Left lung (tissue), 10 donors: ENCODE results near the gene CARD9. TPM values are rescaled to one million over a fixed set of nuclear protein-coding genes. Genes with fewer than 3 reads are reported as not detected.

Source experiments
- ATAC-seq: fragments of 200-7000 bp; cut with Tn5 transposase; one replicate; pipeline ENCODE4 v1.9.1; 2020; ENCODE audit warnings: moderate library complexity
- DNase-seq, 4 donors: peaks; one replicate each; pipeline ENCODE4 v3.0.0-alpha.2; 2013 to 2020
- H3K27ac ChIP-seq, 2 donors: fragments of 200-600 bp; sonication (generic) in 1 of 2; one replicate each; pipeline versions ENCODE4 v1.5.0 to v1.8.0; 2020 to 2021
- H3K27me3 ChIP-seq, 2 donors: fragments of 200-600 bp; sonication (generic) in 1 of 2; one replicate each; pipeline versions ENCODE4 v1.5.0 to v1.8.0; 2020 to 2021
- H3K36me3 ChIP-seq, 2 donors: fragments of 200-600 bp; sonication (generic) in 1 of 2; one replicate each; pipeline versions ENCODE4 v1.5.0 to v1.8.0; 2020 to 2021
- H3K4me1 ChIP-seq, 2 donors: fragments of 200-600 bp; one replicate each; pipeline ENCODE4 v1.8.0; 2021
- H3K4me3 ChIP-seq, 2 donors: fragments of 200-600 bp; sonication (generic) in 1 of 2; one replicate each; pipeline versions ENCODE4 v1.5.0 to v1.8.0; 2020 to 2021; ENCODE audit warnings: mild to moderate bottlenecking in 1 of 2
- H3K9me3 ChIP-seq, 2 donors: fragments of 200-600 bp; sonication (generic) in 1 of 2; one replicate each; pipeline versions ENCODE4 v1.5.0 to v1.8.0; 2020 to 2021
- intact Hi-C, 2 donors: fragments of 100-400 bp; cut with DNase I; formaldehyde crosslinking; loops; one replicate each; pipeline versions ENCODE4 v1.11.2 to v1.14.2; 2022
- polyA plus RNA-seq, 6 donors: library from polyadenylated mRNA; unstranded; fragments of 120-200 nt; gene quantifications; one replicate each; pipeline ENCODE4 v1.2.1, GENCODE V29; 2013; ENCODE audit not compliant: insufficient read length in 6 of 6
- total RNA-seq, 2 donors: library from RNA; stranded (reverse); fragmentation: NEBNext Ultra II Directional; extraction: Animal tissue kit (Norgen Biotek cat#: 25700); gene quantifications; one replicate each; pipeline ENCODE4 v1.2.1, GENCODE V29; 2021
- TF ChIP-seq, protein P1 (sequence below), 2 donors: fragments of 200-600 bp; sonication (generic) in 1 of 2; IDR thresholded peaks; one replicate each; pipeline versions ENCODE4 v1.5.0 to v1.8.0; 2021; ENCODE audit warnings: antibody characterized with exemption in 2 of 2
- donor health status: DM: no; HTN: yes; CAD: no.
- donor health status: DM: no; HTN: no; CAD: no.

CARD9 gene
- total and polyA plus RNA-seq, 8 donors: 0.66 to 11.1 (median 1.4) TPM

DNA sequence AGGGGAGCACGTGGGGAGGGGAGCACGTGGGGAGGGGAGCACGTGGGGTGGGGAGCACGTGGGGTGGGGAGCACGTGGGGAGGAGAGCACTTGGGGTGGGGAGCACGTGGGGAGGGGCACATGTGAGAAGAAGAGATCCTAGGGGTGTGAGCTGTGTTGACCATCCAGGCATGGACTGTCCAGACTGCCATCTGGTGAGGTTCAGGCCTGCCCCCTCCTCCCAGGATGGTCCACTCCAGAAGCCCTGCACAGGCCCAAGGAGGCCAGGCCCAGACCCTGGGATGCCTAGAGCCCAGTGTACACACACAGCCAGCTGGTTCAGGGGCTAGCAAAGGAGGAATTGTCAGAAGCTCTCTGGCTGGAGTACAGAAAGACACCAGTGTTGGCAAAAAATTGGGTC is 24.2 kb upstream of the CARD9 start:
- no peak for DNase-seq
- Histone ChIP-seq H3K36me3 (peaks cover 0 to 66% of the 10 kb centered on the region in 2 donors), H3K4me1 (peaks cover 16 to 26% of the 10 kb centered on the region in 2 donors), H3K27ac (no peak overlapping the region), H3K27me3 (no peaks in the 10 kb centered on the region), H3K4me3 (no peak overlapping the region), H3K9me3 (no peaks in the 10 kb centered on the region)
- ATAC-seq: no peak
- intact Hi-C loops: no loop called here
- TF ChIP-seq, protein P1, sequence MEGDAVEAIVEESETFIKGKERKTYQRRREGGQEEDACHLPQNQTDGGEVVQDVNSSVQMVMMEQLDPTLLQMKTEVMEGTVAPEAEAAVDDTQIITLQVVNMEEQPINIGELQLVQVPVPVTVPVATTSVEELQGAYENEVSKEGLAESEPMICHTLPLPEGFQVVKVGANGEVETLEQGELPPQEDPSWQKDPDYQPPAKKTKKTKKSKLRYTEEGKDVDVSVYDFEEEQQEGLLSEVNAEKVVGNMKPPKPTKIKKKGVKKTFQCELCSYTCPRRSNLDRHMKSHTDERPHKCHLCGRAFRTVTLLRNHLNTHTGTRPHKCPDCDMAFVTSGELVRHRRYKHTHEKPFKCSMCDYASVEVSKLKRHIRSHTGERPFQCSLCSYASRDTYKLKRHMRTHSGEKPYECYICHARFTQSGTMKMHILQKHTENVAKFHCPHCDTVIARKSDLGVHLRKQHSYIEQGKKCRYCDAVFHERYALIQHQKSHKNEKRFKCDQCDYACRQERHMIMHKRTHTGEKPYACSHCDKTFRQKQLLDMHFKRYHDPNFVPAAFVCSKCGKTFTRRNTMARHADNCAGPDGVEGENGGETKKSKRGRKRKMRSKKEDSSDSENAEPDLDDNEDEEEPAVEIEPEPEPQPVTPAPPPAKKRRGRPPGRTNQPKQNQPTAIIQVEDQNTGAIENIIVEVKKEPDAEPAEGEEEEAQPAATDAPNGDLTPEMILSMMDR (IDR thresholded peaks at IDR 0.05): no peak

DNA sequence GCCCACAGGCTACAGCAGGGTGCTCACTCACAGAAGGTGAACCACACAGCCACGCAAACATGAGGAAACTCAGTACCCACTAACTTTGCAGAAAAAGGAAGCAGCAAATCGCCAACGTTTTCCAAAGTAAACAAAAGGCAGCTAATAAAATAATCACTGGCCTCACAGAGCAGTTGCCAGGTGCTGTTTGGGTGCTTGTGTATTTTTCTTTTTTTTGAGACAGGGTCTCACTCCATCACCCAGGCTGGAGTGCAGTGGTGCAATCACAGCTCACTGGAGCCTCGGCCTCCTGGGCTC is 22.7 kb upstream of the CARD9 start:
- Histone ChIP-seq H3K27ac (no peak overlapping the region), H3K4me1 (peaks cover 16 to 26% of the 10 kb centered on the region in 2 donors), H3K36me3 (peaks cover 0 to 69% of the 10 kb centered on the region in 2 donors), H3K9me3 (no peaks in the 10 kb centered on the region), H3K27me3 (no peaks in the 10 kb centered on the region), H3K4me3 (no peak overlapping the region)
- no peak for ATAC-seq
- intact Hi-C loops: no loop called here
- DNase-seq: no peak
- TF ChIP-seq, protein P1 (IDR thresholded peaks at IDR 0.05): no peak

DNA sequence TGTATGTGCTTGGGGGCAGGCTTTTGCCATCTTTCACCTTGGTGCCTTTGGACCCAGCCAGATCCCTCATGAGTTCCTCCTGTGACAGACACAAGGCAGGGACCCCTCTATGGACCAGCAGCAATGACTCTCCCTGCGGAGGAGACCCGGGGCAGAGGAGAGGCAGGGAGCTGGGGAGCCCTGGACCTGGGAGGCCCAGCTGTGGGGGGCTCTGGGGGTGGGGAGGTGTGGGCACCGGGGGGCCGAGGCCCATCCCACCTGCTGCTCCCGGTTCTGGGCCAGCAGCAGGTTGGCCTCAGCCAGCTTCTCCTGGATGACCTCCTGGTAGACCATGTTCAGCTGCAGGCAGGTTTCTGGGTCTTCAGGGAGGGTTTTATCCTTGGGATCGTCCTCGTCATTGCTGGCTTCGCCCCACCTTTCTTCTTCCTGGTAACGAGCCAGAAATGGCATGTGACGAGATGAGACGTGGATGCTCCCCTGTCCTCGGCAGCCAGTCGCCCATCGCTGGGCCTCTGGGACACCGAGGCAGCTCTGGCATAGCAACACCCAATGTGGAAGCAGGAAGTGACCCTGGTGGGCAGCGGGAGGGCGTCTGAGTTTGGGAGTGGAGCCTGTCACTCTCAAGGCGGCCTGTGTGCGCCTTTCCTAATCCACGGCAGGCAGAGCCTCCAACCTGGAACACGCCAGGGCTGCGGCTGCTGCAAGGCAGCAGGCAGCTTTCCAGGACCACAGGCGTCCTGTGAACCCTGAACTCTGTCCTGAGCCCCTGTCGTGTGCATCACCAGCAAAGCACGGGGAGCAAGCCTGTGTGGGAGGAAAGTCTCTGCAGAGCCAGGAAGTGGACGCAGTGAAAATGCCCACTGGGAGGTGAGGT is 22.1 kb upstream of the CARD9 start:
- no peak overlapping the region for H3K4me3 ChIP-seq
- H3K9me3 ChIP-seq: no peaks in the 10 kb centered on the region
- DNase-seq: no peak
- TF ChIP-seq, protein P1 (IDR thresholded peaks at IDR 0.05): no peak
- no peak overlapping the region for H3K27ac ChIP-seq
- H3K36me3 ChIP-seq: peaks cover 0 to 75% of the 10 kb centered on the region in 2 donors
- H3K27me3 ChIP-seq: no peaks in the 10 kb centered on the region
- intact Hi-C loops: no loop called here
- H3K4me1 ChIP-seq: peaks cover 15 to 23% of the 10 kb centered on the region in 2 donors
- ATAC-seq: no peak

DNA sequence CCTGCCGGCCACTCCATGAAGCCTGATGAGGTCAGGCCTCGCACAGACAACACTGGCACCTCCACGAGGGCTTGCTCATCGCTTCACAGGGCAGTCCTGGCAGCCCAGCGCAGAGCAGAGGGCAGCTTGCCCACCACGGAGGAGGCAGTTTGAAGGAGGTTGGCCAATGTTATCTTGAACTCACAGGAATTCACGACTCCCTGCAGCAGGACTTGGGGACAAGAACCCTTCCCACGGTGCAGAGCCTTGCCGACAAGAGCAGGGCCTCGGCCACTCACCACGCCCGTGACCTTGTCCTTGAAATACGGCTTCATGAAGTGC is 21.5 kb upstream of the CARD9 start:
- no peak for DNase-seq
- no peaks in the 10 kb centered on the region for H3K27me3 ChIP-seq
- intact Hi-C loops: no loop called here
- peaks cover 0 to 79% of the 10 kb centered on the region in 2 donors for H3K36me3 ChIP-seq
- no peak overlapping the region for H3K4me3 ChIP-seq
- no peaks in the 10 kb centered on the region for H3K9me3 ChIP-seq
- no peak for ATAC-seq
- TF ChIP-seq, protein P1 (IDR thresholded peaks at IDR 0.05): no peak
- H3K4me1 ChIP-seq: peaks cover 11 to 18% of the 10 kb centered on the region in 2 donors
- H3K27ac ChIP-seq: no peak overlapping the region

DNA sequence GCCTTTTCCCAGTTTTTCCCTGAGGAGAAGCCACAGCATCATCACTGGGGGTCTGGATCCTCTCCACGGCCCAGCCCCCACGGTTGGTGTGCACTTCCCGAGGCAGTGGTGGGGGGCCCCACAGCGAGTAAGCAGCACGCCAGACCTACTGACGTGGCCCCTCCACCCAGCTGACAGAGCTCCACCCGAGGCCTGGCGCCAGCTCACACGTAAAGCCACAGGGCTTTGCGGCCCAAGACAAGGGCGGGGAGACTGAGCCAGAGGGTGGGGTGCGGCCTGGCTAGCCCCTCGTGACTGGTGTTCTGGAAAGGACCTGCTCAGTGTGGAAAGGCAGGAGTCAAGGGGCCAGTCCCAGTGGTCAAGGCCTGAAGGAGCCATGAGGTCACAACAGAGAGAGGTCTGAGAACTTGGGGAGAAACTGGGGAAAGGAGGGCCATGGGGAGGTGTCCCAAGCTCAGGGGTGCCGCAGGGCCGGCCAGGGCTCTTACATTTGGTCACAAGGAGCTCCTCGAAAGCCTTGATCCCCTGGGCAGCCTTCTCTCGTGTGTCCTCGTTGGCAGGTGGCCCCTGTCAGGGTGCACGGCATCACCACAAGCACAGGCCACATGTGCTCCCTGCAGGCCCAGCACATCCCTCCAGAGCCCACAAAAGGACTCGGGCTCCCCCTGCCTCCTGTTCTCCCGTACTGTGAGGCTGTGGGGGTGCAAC is 21.0 kb upstream of the CARD9 start:
- Histone ChIP-seq H3K27ac (no peak overlapping the region), H3K27me3 (no peaks in the 10 kb centered on the region), H3K36me3 (peaks cover 0 to 84% of the 10 kb centered on the region in 2 donors), H3K9me3 (no peaks in the 10 kb centered on the region), H3K4me3 (no peak overlapping the region), H3K4me1 (peaks cover 9 to 17% of the 10 kb centered on the region in 2 donors)
- no peak for DNase-seq
- ATAC-seq: no peak
- intact Hi-C loops: no loop called here
- TF ChIP-seq, protein P1 (IDR thresholded peaks at IDR 0.05): no peak
